GM12878 (cell line): ENCODE measurements around the gene PTTG2. TPM values are rescaled to one million over a fixed set of nuclear protein-coding genes. Genes with fewer than 3 reads are reported as not detected.
A peak's percentile ranks its signal among the peaks of the same experiment; 100 is the strongest.

Source experiments
- ATF2 ChIP-seq: IDR thresholded peaks from 2 replicates; pipeline ENCODE4 v1.6.1; 2012; ENCODE audit warnings: low read length, inconsistent platforms
- BACH1 ChIP-seq: fragments of 450-650 bp; IDR thresholded peaks from 2 replicates; pipeline ENCODE4 v1.6.1; 2017; ENCODE audit warnings: mild to moderate bottlenecking, borderline replicate concordance
- BRCA1 ChIP-seq: IDR thresholded peaks from 2 replicates; pipeline ENCODE4 v1.6.1; 2011; ENCODE audit warnings: low read depth, low read length, improper control_type of control experiment
- CREB1 ChIP-seq: IDR thresholded peaks from 2 replicates; pipeline ENCODE4 v1.6.1; 2012; ENCODE audit warnings: low read depth, mild to moderate bottlenecking, inconsistent platforms
- DPF2 ChIP-seq: fragments of 450-650 bp; IDR thresholded peaks from 2 replicates; pipeline ENCODE4 v1.6.1; 2017; ENCODE audit warnings: mild to moderate bottlenecking
- GABPA ChIP-seq: IDR thresholded peaks from 2 replicates; pipeline ENCODE4 v1.6.1; 2014; ENCODE audit warnings: antibody characterized with exemption, low read depth, mild to moderate bottlenecking, inconsistent platforms
- HCFC1 ChIP-seq: fragments of 150-350 bp; IDR thresholded peaks from 2 replicates; pipeline ENCODE4 v1.6.1; 2014; ENCODE audit warnings: low read length
- HDAC2 ChIP-seq: fragments of 200-600 bp; sonication (generic); IDR thresholded peaks from 2 replicates; pipeline ENCODE4 v1.6.1; 2017
- HDAC6 ChIP-seq: fragments of 200-600 bp; sonication (generic); IDR thresholded peaks from one replicate; pipeline ENCODE4 v1.8.0; 2017; ENCODE audit warnings: antibody characterized with exemption; ENCODE audit not compliant: unreplicated experiment
- IRF3 ChIP-seq: fragments of 450-650 bp; IDR thresholded peaks from 2 replicates; pipeline ENCODE4 v1.6.1; 2014; ENCODE audit warnings: mild to moderate bottlenecking
- MTA2 ChIP-seq: fragments of 450-650 bp; IDR thresholded peaks from 2 replicates; pipeline ENCODE4 v1.6.1; 2016; ENCODE audit warnings: low read depth, mild to moderate bottlenecking, moderate library complexity
- PBX3 ChIP-seq: IDR thresholded peaks from 2 replicates; pipeline ENCODE4 v1.6.1; 2011; ENCODE audit warnings: mild to moderate bottlenecking, low read depth, low read length, moderate library complexity; ENCODE audit not compliant: insufficient replicate concordance
- POLR2A ChIP-seq: IDR thresholded peaks from 2 replicates; pipeline ENCODE4 v1.6.1; 2011; ENCODE audit warnings: low read depth, mild to moderate bottlenecking, low read length
- RELB ChIP-seq: fragments of 450-650 bp; IDR thresholded peaks from 2 replicates; pipeline ENCODE4 v1.6.1; 2017; ENCODE audit warnings: low read depth, mild to moderate bottlenecking, moderate library complexity
- SKIL ChIP-seq: fragments of 450-650 bp; IDR thresholded peaks from 2 replicates; pipeline ENCODE4 v1.6.1; 2017; ENCODE audit warnings: mild to moderate bottlenecking, low read depth, inconsistent platforms; ENCODE audit not compliant: poor library complexity, severe bottlenecking
- SMARCA5 ChIP-seq: fragments of 450-650 bp; IDR thresholded peaks from 2 replicates; pipeline ENCODE4 v1.6.1; 2017; ENCODE audit warnings: mild to moderate bottlenecking
- SMC3 ChIP-seq: IDR thresholded peaks from 2 replicates; pipeline ENCODE4 v1.6.1; 2011; ENCODE audit warnings: low read length, improper control_type of control experiment, borderline replicate concordance
- SPI1 ChIP-seq: IDR thresholded peaks from 2 replicates; pipeline ENCODE4 v1.6.1; 2011; ENCODE audit warnings: low read depth, mild to moderate bottlenecking, low read length, moderate library complexity, borderline replicate concordance; ENCODE audit not compliant: insufficient read depth
- SREBF2 ChIP-seq: IDR thresholded peaks from 2 replicates; pipeline ENCODE4 v1.6.1; 2012; ENCODE audit warnings: mild to moderate bottlenecking, low read length
- TBL1XR1 ChIP-seq: IDR thresholded peaks from 2 replicates; pipeline ENCODE4 v1.6.1; 2012; ENCODE audit warnings: low read depth, low read length, improper control_type of control experiment
- TCF3 ChIP-seq: IDR thresholded peaks from 2 replicates; pipeline ENCODE4 v1.6.1; 2012; ENCODE audit warnings: low read depth, mild to moderate bottlenecking, low read length, borderline replicate concordance; ENCODE audit not compliant: insufficient read depth
- YBX1 ChIP-seq: fragments of 450-650 bp; IDR thresholded peaks from 2 replicates; pipeline ENCODE4 v1.6.1; 2016; ENCODE audit warnings: antibody characterized with exemption
- ZBED1 ChIP-seq: IDR thresholded peaks from 2 replicates; pipeline ENCODE4 v1.6.1; 2016; ENCODE audit warnings: borderline replicate concordance
- ZNF274 ChIP-seq: IDR thresholded peaks from one replicate; pipeline ENCODE4 v1.8.0; 2011; ENCODE audit not compliant: insufficient read length, insufficient read depth
- ZNF384 ChIP-seq: IDR thresholded peaks from 2 replicates; pipeline ENCODE4 v1.6.1; 2012; ENCODE audit warnings: low read depth, mild to moderate bottlenecking, low read length, improper control_type of control experiment, borderline replicate concordance
- polyA plus RNA-seq, 11 experiments: library from polyadenylated mRNA; depleted of rRNA in 4 of 11; unstranded in 6 of 11; stranded (reverse) in 5 of 11; fragments of >200 nt; fragmentation: Nextera tagmentation in 4 of 11; fragmentation: Illumina TruSeq in 1 of 11; extraction: Ambion mirVana in 4 of 11; extraction: Trizol in 1 of 11; gene quantifications; 1 replicate in 1 of 11; 2 replicates in 10 of 11; pipeline versions ENCODE4 v1.2.1 to v1.2.3, GENCODE V29; 2011 to 2016; ENCODE audit warnings: inconsistent platforms in 2 of 11, missing spikeins in 2 of 11, low read depth in 1 of 11
- total RNA-seq, 4 experiments: library from RNA; depleted of rRNA in 3 of 4; stranded (reverse); fragments of >200 nt in 3 of 4; fragmentation: Illumina TruSeq in 1 of 4; extraction: Trizol in 1 of 4; gene quantifications; 2 replicates each; pipeline versions ENCODE4 v1.2.1 to v1.2.3, GENCODE V29; 2013 to 2021

PTTG2 gene
- total and polyA plus RNA-seq, 10 of the 15 experiments (the other 5 are each of a cell fraction or from before 2014, with no cell fraction given) = 0.09 to 0.54 (median 0.39) TPM; not detected in 4

GRCh38 chr4:37977471-37978247 is 17.5 kb downstream of the PTTG2 start (continued):
- TF ChIP-seq SPI1 (no peak), SMC3 (peak; percentile 43; the same call in 1 of the 2 replicates), YBX1 (no peak), TBL1XR1 (no peak), BACH1 (peak; percentile 89; the same call in 1 of the 2 replicates), BRCA1 (no peak), ZNF384 (no peak), ZBED1 (no peak), PBX3 (no peak), IRF3 (no peak), MTA2 (no peak), ATF2 (no peak), HDAC2 (no peak), SKIL (no peak), SREBF2 (no peak), HCFC1 (no peak), RELB (no peak), POLR2A (peak; percentile 62), CREB1 (no peak), DPF2 (no peak; the same call in 1 of the 2 replicates), ZNF274 (no peak), SMARCA5 (peak; percentile 94; the same call in 1 of the 2 replicates), TCF3 (no peak; the same call in 1 of the 2 replicates), HDAC6 (no peak), GABPA (no peak)
